Stimulated activated CD4-positive, alpha-beta T cell treated with anti-CD3 and anti-CD28 coated beads, Interleukin-1b, Interleukin-23, amount 100 ng/mL, for 24 hours (primary cell): ENCODE measurements around the gene ABCA7.
A peak's percentile ranks its signal among the peaks of the same experiment; 100 is the strongest.

Experiments used
- DNase-seq, 4 experiments: peaks; one replicate each; pipeline ENCODE4 v3.0.0-alpha.2; 2020; ENCODE audit warnings: low read depth in 4 of 4, low spot score in 1 of 4

Gene ABCA7

GRCh38 chr19:1039646-1040475, at the start of gene ABCA7:
ABCA7 (plus strand) TSS chr19:1040107; CDS start chr19:1041362, 1,255 bp downstream.
- peak; percentile 95 to 100 (median 99) for DNase-seq

- no peak for DNase-seq
Observed at GRCh38 chr19:990119-990571, 49.8 kb upstream of the ABCA7 start.

GRCh38 chr19:990746-991145, 49.2 kb upstream of the ABCA7 start:
- no peak for DNase-seq

- peak in 3 of 4 experiments; percentile 44 to 59 (median 58) for DNase-seq
Observed at GRCh38 chr19:991174-991931, 48.6 kb upstream of the ABCA7 start.

- DNase-seq: no peak
Observed at GRCh38 chr19:991932-992669, 47.8 kb upstream of the ABCA7 start.

- DNase-seq: no peak
Observed at GRCh38 chr19:992670-993055, 47.2 kb upstream of the ABCA7 start.

- DNase-seq: no peak
Observed at GRCh38 chr19:993361-993830, 46.5 kb upstream of the ABCA7 start.

GRCh38 chr19:993831-994393, 46.0 kb upstream of the ABCA7 start:
- no peak for DNase-seq

- no peak for DNase-seq
Observed at GRCh38 chr19:994516-994915, 45.4 kb upstream of the ABCA7 start.

- DNase-seq: no peak
Observed at GRCh38 chr19:995051-995827, 44.7 kb upstream of the ABCA7 start.

GRCh38 chr19:996051-996838, 43.7 kb upstream of the ABCA7 start:
- peak in 2 of 4 experiments; percentile 34 to 54 for DNase-seq

- no peak for DNase-seq
Observed at GRCh38 chr19:998064-998463, 41.8 kb upstream of the ABCA7 start.

- no peak for DNase-seq
Observed at GRCh38 chr19:999379-999719, 40.6 kb upstream of the ABCA7 start.

- DNase-seq: peak in 2 of 4 experiments; percentile 42 to 69
Observed at GRCh38 chr19:1000095-1000494, 39.8 kb upstream of the ABCA7 start, which contains the start of gene GRIN3B. GRIN3B (plus strand) TSS chr19:1000419; CDS start chr19:1000438, 19 bp downstream.

- no peak for DNase-seq
Observed at GRCh38 chr19:1000591-1001537, 39.0 kb upstream of the ABCA7 start.

- DNase-seq: peak in 3 of 4 experiments; percentile 56 to 64 (median 57)
Observed at GRCh38 chr19:1001538-1002166, 38.3 kb upstream of the ABCA7 start.

- no peak for DNase-seq
Observed at GRCh38 chr19:1002600-1002999, 37.3 kb upstream of the ABCA7 start.

GRCh38 chr19:1003283-1003682, 36.6 kb upstream of the ABCA7 start:
- no peak for DNase-seq
